Small intestine (tissue), 7 donors: Measurements from ENCODE around the gene LRRC61. TPM values are rescaled to one million over a fixed set of nuclear protein-coding genes. Genes with fewer than 3 reads are reported as not detected.
A peak's percentile ranks its signal among the peaks of the same experiment; 100 is the strongest.

Experiments
- DNase-seq, 2 donors: peaks; one replicate each; pipeline versions ENCODE4 v3.0.0 to v3.0.0-alpha.2; 2013
- FAIRE-seq: peaks from 2 replicates; lab custom pipeline; 2012; peaks lifted over from hg19 to GRCh38; lab: Jason Lieb, UNC
- H3K27ac ChIP-seq, 3 donors: one replicate each; pipeline ENCODE4 v1.5.1; 2013; ENCODE audit warnings: low read length in 2 of 3, mild to moderate bottlenecking in 2 of 3, control low read depth in 1 of 3, inconsistent platforms in 1 of 3, low read depth in 1 of 3, moderate library complexity in 1 of 3
- H3K27me3 ChIP-seq, 3 donors: one replicate each; pipeline ENCODE4 v1.6.1; 2013; ENCODE audit warnings: low read length in 3 of 3, inconsistent platforms in 1 of 3; ENCODE audit not compliant: control insufficient read depth in 3 of 3, insufficient read depth in 3 of 3
- H3K36me3 ChIP-seq, 3 donors: one replicate each; pipeline ENCODE4 v1.6.1; 2013; ENCODE audit warnings: low read length in 3 of 3, inconsistent platforms in 1 of 3, low read depth in 1 of 3, mild to moderate bottlenecking in 1 of 3, moderate library complexity in 1 of 3; ENCODE audit not compliant: control insufficient read depth in 3 of 3, insufficient read depth in 2 of 3
- H3K4me1 ChIP-seq, 3 donors: one replicate each; pipeline ENCODE4 v1.6.1; 2013; ENCODE audit warnings: low read length in 2 of 3, inconsistent platforms in 1 of 3, low read depth in 1 of 3, mild to moderate bottlenecking in 1 of 3, moderate library complexity in 1 of 3; ENCODE audit not compliant: control insufficient read depth in 3 of 3, insufficient read depth in 2 of 3
- H3K4me3 ChIP-seq, 3 donors: one replicate each; pipeline ENCODE4 v1.5.1; 2013; ENCODE audit warnings: low read length in 3 of 3, control low read depth in 1 of 3, inconsistent platforms in 1 of 3, low read depth in 1 of 3, mild to moderate bottlenecking in 1 of 3, moderate library complexity in 1 of 3
- H3K9me3 ChIP-seq, 2 donors: one replicate each; pipeline ENCODE4 v1.6.1; 2013; ENCODE audit warnings: low read depth in 1 of 2, low read length in 1 of 2; ENCODE audit not compliant: control insufficient read depth in 2 of 2, insufficient read depth in 1 of 2
- WGBS, 3 donors: extraction: QIAGEN DNeasy Blood & Tissue Kit; methylation state at CpG; one replicate each; pipeline ENCODE4 v1.1.7; 2013; 5-methylcytosine and 5-hydroxymethylcytosine counted together
- polyA plus RNA-seq, 4 donors: library from polyadenylated mRNA; stranded (reverse) in 3 of 4; unstranded in 1 of 4; fragments of 200-250 nt in 3 of 4; fragments of 120-200 nt in 1 of 4; gene quantifications; one replicate each; pipeline versions ENCODE4 v1.2.1 to v1.2.3, GENCODE V29; 2013
- donor health status: healthy with polysubstance abuse.
- donor health status: control.
- donor health status: control.
- donor health status: Bipolar disorder and iron deficiency.
- donor health status: healthy.

The LRRC61 gene
- polyA plus RNA-seq, 4 donors: 5.6 to 23.6 (median 12.3) TPM

- Histone ChIP-seq H3K9me3 (no peaks in the 10 kb centered on the region), H3K4me3 (no peak overlapping the region), H3K27me3 (no peaks in the 10 kb centered on the region), H3K36me3 (no peaks in the 10 kb centered on the region), H3K4me1 (peaks cover 1 to 12% (median 2%) of the 10 kb centered on the region in 3 donors), H3K27ac (no peak overlapping the region)
- FAIRE-seq (no peak), DNase-seq (no peak)
- WGBS, 3 donors: 75 to 91% (median 85%) methylated on average over 7 of the region's 7 CpGs
Observed at GRCh38 chr7:150361402-150361801, 38.2 kb downstream of the LRRC61 start.

- Histone ChIP-seq H3K9me3 (no peaks in the 10 kb centered on the region), H3K4me3 (no peak overlapping the region), H3K27ac (no peak overlapping the region), H3K27me3 (no peaks in the 10 kb centered on the region), H3K36me3 (no peaks in the 10 kb centered on the region), H3K4me1 (peaks cover 1 to 14% (median 2%) of the 10 kb centered on the region in 3 donors)
- FAIRE-seq: no peak
- no peak for DNase-seq
- WGBS, 3 donors: 84 to 92% (median 90%) methylated on average over 18 of the region's 18 CpGs
Observed at GRCh38 chr7:150361807-150362621, 38.9 kb downstream of the LRRC61 start.

- no peaks in the 10 kb centered on the region for H3K36me3 ChIP-seq
- no peak overlapping the region for H3K4me3 ChIP-seq
- H3K27me3 ChIP-seq: no peaks in the 10 kb centered on the region
- DNase-seq: no peak
- H3K9me3 ChIP-seq: no peaks in the 10 kb centered on the region
- H3K27ac ChIP-seq: no peak overlapping the region
- 86 to 87% (median 87%) methylated on average over 4 of the region's 4 CpGs for WGBS, 3 donors
- FAIRE-seq: no peak
- H3K4me1 ChIP-seq: peaks cover 0 to 20% (median 0%) of the 10 kb centered on the region in 3 donors
Observed at GRCh38 chr7:150363370-150363769, 40.2 kb downstream of the LRRC61 start.

- no peak overlapping the region for H3K27ac ChIP-seq
- H3K36me3 ChIP-seq: no peaks in the 10 kb centered on the region
- no peak overlapping the region for H3K4me3 ChIP-seq
- WGBS, 3 donors: 74 to 87% (median 82%) methylated on average over 5 of the region's 5 CpGs
- FAIRE-seq: no peak
- no peaks in the 10 kb centered on the region for H3K27me3 ChIP-seq
- H3K4me1 ChIP-seq: peaks cover 0 to 20% (median 0%) of the 10 kb centered on the region in 3 donors
- DNase-seq: no peak
- no peaks in the 10 kb centered on the region for H3K9me3 ChIP-seq
Observed at GRCh38 chr7:150363872-150364271, 40.7 kb downstream of the LRRC61 start.

- no peak overlapping the region for H3K4me3 ChIP-seq
- DNase-seq (no peak), FAIRE-seq (no peak)
- H3K27ac ChIP-seq: no peak overlapping the region
- H3K27me3 ChIP-seq: no peaks in the 10 kb centered on the region
- peaks cover 0 to 23% (median under 1%) of the 10 kb centered on the region in 3 donors for H3K4me1 ChIP-seq
- H3K36me3 ChIP-seq: peaks cover 0 to 9% (median 0%) of the 10 kb centered on the region in 3 donors
- no peaks in the 10 kb centered on the region for H3K9me3 ChIP-seq
- 89 to 95% (median 91%) methylated on average over 10 of the region's 10 CpGs for WGBS, 3 donors
Observed at GRCh38 chr7:150365194-150365593, 42.0 kb downstream of the LRRC61 start.

- 78 to 83% (median 83%) methylated on average over 5 of the region's 5 CpGs for WGBS, 3 donors
- no peak for DNase-seq
- no peak overlapping the region for H3K4me3 ChIP-seq
- peaks cover 0 to 14% (median 2%) of the 10 kb centered on the region in 3 donors for H3K36me3 ChIP-seq
- peak overlapping the region in 2 of 3 donors; percentile 4 to 52 for H3K27ac ChIP-seq
- H3K27me3 ChIP-seq: no peaks in the 10 kb centered on the region
- H3K4me1 ChIP-seq: peaks cover 0 to 30% (median 6%) of the 10 kb centered on the region in 3 donors
- no peaks in the 10 kb centered on the region for H3K9me3 ChIP-seq
- no peak for FAIRE-seq
Observed at GRCh38 chr7:150365673-150366398, 42.7 kb downstream of the LRRC61 start.

- H3K4me1 ChIP-seq: peaks cover 0 to 35% (median 6%) of the 10 kb centered on the region in 3 donors
- no peak for DNase-seq
- FAIRE-seq: no peak
- peak overlapping the region; percentile 88 to 98 (median 97) for H3K27ac ChIP-seq
- 17 to 38% (median 32%) methylated on average over 8 of the region's 8 CpGs for WGBS, 3 donors
- no peaks in the 10 kb centered on the region for H3K27me3 ChIP-seq
- H3K36me3 ChIP-seq: peaks cover 0 to 32% (median 14%) of the 10 kb centered on the region in 3 donors
- H3K9me3 ChIP-seq: no peaks in the 10 kb centered on the region
- H3K4me3 ChIP-seq: peak overlapping the region in 2 of 3 donors; percentile 86 to 89
Observed at GRCh38 chr7:150367677-150368095, 44.5 kb downstream of the LRRC61 start.

- H3K27me3 ChIP-seq: no peaks in the 10 kb centered on the region
- peaks cover 0 to 41% (median 9%) of the 10 kb centered on the region in 3 donors for H3K4me1 ChIP-seq
- no peak for FAIRE-seq
- peak; percentile 89 to 96 for DNase-seq
- H3K27ac ChIP-seq: peak within 1 kb of the TSS; percentile 88 to 98 (median 97)
- H3K9me3 ChIP-seq: no peaks in the 10 kb centered on the region
- peaks cover 0 to 38% (median 16%) of the 10 kb centered on the region in 3 donors for H3K36me3 ChIP-seq
- WGBS, 3 donors: 1% methylated on average over 63 to 85 of the region's 85 CpGs
- peak within 1 kb of the TSS; percentile 76 to 89 (median 86) for H3K4me3 ChIP-seq
Observed at GRCh38 chr7:150368096-150368883, 45.1 kb downstream of the LRRC61 start, which contains the start of gene REPIN1. REPIN1 (plus strand) TSS chr7:150368822; CDS start chr7:150369712, 890 bp downstream.
